Measurements from ENCODE around the gene LITAF. TPM values are rescaled to one million over a fixed set of nuclear protein-coding genes. Genes with fewer than 3 reads are reported as not detected.

LITAF gene
- total RNA-seq, 1 donor from 2014 or later: 42.5 TPM

DNA sequence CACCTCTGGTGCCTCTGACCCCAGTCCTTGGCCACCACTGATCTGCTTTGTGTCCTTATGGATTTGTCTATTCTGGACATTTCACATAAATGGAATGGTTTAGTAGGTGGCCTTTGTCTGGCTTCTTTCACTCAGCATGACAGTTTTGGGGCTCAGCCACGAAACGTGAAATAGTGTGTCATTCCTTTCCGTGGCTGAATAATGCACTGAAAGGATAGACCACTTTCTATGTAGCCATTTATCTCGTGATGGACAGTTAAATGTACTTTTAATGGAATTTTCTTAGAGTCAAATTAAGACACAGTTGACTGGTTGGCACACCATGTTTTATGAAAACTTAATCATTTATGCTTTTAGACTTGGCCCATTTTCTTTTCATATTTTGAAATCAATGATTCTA is 57.4 kb downstream of the LITAF start:
- Histone ChIP-seq H3K27me3 (peaks cover 4% of the 10 kb centered on the region), H3F3A (ENCODE audit: low read depth) (peaks cover 28% of the 10 kb centered on the region), H3K36me3 (no peaks in the 10 kb centered on the region), H3K27ac (no peak overlapping the region), H3K4me2 (no peak overlapping the region), H3K4me3 (no peak overlapping the region), H3K9me3 (ENCODE audit: low read depth) (no peaks in the 10 kb centered on the region), H3K4me1 (peaks cover 9% of the 10 kb centered on the region), H2AFZ (replicated peaks) (no peak overlapping the region), H4K20me1 (ENCODE audit: low read depth) (no peaks in the 10 kb centered on the region), H3K79me2 (ENCODE audit: low read depth) (no peaks in the 10 kb centered on the region), H3K9ac (no peak overlapping the region)
- Mint-ChIP-seq H3K4me3 (no peak overlapping the region), H3K36me3 (no peaks in the 10 kb centered on the region), H3K27ac (no peak overlapping the region), H3K9me3 (peaks cover 5% of the 10 kb centered on the region), H3K4me1 (peaks cover 15% of the 10 kb centered on the region), H3K27me3 (ENCODE audit: insufficient read depth, low read depth) (peaks cover 7% of the 10 kb centered on the region)
- TF ChIP-seq EZH2phosphoT487 (IDR thresholded peaks at IDR 0.05): no peak
- no peak for TF ChIP-seq EZH2 (IDR thresholded peaks at IDR 0.05)
- no peak for DNase-seq (ENCODE audit: low spot score)

DNA sequence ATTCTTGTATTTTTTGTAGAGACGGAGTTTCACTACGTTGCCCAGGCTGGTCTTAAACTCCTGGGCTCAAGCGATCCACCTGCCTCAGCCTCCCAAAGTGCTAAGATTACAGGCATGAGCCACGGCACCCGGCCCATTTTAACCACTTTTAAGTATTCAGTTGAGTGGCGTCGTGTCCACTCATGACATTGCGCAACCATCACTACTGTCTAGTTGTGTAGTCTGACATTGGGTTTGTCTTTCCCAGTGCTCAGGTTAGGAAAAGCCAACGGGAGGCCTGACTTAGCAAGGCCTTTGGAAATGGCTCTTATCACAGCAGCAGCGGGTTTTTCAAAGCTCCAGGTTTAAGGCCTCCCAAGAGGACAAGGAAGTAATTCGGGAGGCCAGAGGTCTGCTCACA is 58.7 kb downstream of the LITAF start:
- Histone ChIP-seq H4K20me1 (ENCODE audit: low read depth) (no peaks in the 10 kb centered on the region), H3K4me3 (no peak overlapping the region), H3K9ac (no peak overlapping the region), H3K36me3 (no peaks in the 10 kb centered on the region), H3K4me1 (peaks cover 9% of the 10 kb centered on the region), H3K27ac (no peak overlapping the region), H3K27me3 (peaks cover 4% of the 10 kb centered on the region), H3K9me3 (ENCODE audit: low read depth) (no peaks in the 10 kb centered on the region), H3F3A (ENCODE audit: low read depth) (peaks cover 28% of the 10 kb centered on the region), H3K4me2 (no peak overlapping the region), H3K79me2 (ENCODE audit: low read depth) (no peaks in the 10 kb centered on the region), H2AFZ (replicated peaks) (no peak overlapping the region)
- H3K9me3 Mint-ChIP-seq: peaks cover 5% of the 10 kb centered on the region
- TF ChIP-seq, protein P1, sequence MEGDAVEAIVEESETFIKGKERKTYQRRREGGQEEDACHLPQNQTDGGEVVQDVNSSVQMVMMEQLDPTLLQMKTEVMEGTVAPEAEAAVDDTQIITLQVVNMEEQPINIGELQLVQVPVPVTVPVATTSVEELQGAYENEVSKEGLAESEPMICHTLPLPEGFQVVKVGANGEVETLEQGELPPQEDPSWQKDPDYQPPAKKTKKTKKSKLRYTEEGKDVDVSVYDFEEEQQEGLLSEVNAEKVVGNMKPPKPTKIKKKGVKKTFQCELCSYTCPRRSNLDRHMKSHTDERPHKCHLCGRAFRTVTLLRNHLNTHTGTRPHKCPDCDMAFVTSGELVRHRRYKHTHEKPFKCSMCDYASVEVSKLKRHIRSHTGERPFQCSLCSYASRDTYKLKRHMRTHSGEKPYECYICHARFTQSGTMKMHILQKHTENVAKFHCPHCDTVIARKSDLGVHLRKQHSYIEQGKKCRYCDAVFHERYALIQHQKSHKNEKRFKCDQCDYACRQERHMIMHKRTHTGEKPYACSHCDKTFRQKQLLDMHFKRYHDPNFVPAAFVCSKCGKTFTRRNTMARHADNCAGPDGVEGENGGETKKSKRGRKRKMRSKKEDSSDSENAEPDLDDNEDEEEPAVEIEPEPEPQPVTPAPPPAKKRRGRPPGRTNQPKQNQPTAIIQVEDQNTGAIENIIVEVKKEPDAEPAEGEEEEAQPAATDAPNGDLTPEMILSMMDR (IDR thresholded peaks at IDR 0.05): no peak
- TF ChIP-seq EZH2 (IDR thresholded peaks at IDR 0.05): no peak
- TF ChIP-seq EZH2phosphoT487 (IDR thresholded peaks at IDR 0.05): no peak
- H3K4me1 Mint-ChIP-seq: peaks cover 15% of the 10 kb centered on the region
- peaks cover 7% of the 10 kb centered on the region for H3K27me3 Mint-ChIP-seq (ENCODE audit: insufficient read depth, low read depth)
- H3K4me3 Mint-ChIP-seq: no peak overlapping the region
- DNase-seq (ENCODE audit: low spot score): no peak
- H3K36me3 Mint-ChIP-seq: no peaks in the 10 kb centered on the region
- H3K27ac Mint-ChIP-seq: no peak overlapping the region

DNA sequence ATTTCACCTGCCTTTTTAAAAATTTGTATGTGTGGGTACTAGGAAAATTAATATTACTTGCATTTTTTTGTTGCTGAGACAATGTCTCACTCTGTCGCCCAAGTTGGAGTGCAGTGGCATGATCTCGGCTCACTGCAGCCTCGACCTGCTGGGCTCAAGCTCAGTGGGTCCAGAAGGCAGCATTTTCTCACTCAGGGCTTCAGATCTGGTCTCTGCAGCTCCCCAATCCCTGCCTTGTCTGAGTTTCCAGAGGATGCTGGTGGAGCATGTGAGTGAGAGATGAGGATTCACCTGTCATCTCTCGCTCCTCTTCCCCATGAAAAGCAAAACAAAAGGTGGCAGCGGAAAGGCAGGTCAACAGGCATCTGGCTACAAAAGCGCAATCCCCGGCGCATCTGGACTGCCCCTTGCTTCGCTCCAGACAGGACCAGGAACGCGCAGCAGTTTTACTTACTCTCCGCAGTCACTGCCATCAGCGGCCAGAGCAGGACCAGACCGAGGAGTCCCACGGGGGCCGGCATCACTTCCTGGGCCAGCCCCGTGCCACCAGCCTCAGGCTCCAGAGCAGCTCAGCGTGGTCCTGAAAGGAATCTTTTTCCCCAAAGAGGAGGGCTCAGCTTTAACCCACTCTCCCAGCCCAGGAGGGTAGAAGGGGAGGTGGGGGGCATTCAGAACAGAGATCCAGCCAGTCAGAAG is 59.9 kb downstream of the LITAF start:
- Histone ChIP-seq H3F3A (ENCODE audit: low read depth) (peaks cover 28% of the 10 kb centered on the region), H3K4me3 (peak overlapping the region; percentile 32), H3K4me2 (peak overlapping the region; percentile 69), H3K4me1 (peaks cover 12% of the 10 kb centered on the region), H3K36me3 (no peaks in the 10 kb centered on the region), H4K20me1 (ENCODE audit: low read depth) (no peaks in the 10 kb centered on the region), H3K9me3 (ENCODE audit: low read depth) (no peaks in the 10 kb centered on the region), H3K9ac (no peak overlapping the region), H3K27ac (no peak overlapping the region), H3K79me2 (ENCODE audit: low read depth) (no peaks in the 10 kb centered on the region), H3K27me3 (peaks cover 4% of the 10 kb centered on the region), H2AFZ (replicated peaks) (peak overlapping the region; percentile 87)
- peak; percentile 61 for DNase-seq (ENCODE audit: low spot score)
- peak overlapping the region; percentile 75 for H3K4me3 Mint-ChIP-seq
- H3K27ac Mint-ChIP-seq: no peak overlapping the region
- H3K4me1 Mint-ChIP-seq: peaks cover 15% of the 10 kb centered on the region
- TF ChIP-seq EZH2phosphoT487 (IDR thresholded peaks at IDR 0.05): no peak
- TF ChIP-seq, protein P1 (IDR thresholded peaks at IDR 0.05): no peak
- no peak for TF ChIP-seq EZH2 (IDR thresholded peaks at IDR 0.05)
- peaks cover under 1% of the 10 kb centered on the region for H3K9me3 Mint-ChIP-seq
- peaks cover 7% of the 10 kb centered on the region for H3K27me3 Mint-ChIP-seq (ENCODE audit: insufficient read depth, low read depth)
- no peaks in the 10 kb centered on the region for H3K36me3 Mint-ChIP-seq

DNA sequence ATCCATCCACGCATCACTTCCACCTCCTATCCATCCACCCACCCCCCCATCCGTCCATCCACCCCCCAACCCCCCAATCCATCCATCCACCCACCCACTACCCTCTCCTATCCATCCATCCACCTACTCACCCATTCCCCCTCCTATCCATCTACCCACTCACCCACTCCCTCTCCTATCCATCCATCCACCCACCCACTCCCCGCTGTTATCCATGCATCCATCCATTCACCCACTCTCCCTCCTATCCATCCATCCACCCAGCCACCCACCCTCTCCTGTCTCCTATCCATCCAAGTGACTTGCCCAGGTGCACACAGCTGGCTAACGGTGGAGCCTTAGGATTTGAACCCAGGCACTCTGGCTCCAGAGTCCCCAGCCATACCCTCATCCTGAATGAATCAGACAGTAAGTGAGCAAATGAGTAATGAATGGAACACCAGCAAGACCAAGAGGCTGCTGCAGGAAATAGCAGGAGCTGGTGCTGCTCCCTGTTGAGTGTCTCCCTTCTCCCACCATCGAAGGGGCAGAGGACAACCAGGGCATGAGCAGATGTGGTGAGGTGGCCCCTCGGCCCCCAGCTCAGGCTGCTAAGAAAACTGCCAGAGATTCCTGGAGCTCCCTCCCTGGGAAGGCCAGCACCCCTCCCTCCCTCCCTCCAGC is 62.5 kb downstream of the LITAF start:
- peaks cover 4% of the 10 kb centered on the region for H3K27me3 ChIP-seq
- H3F3A ChIP-seq (ENCODE audit: low read depth): peaks cover 9% of the 10 kb centered on the region
- H2AFZ ChIP-seq (replicated peaks): no peak overlapping the region
- DNase-seq (ENCODE audit: low spot score): no peak
- no peaks in the 10 kb centered on the region for H3K36me3 Mint-ChIP-seq
- no peaks in the 10 kb centered on the region for H4K20me1 ChIP-seq (ENCODE audit: low read depth)
- H3K4me2 ChIP-seq: no peak overlapping the region
- H3K79me2 ChIP-seq (ENCODE audit: low read depth): no peaks in the 10 kb centered on the region
- no peak overlapping the region for H3K27ac ChIP-seq
- peaks cover 12% of the 10 kb centered on the region for H3K4me1 ChIP-seq
- H3K27me3 Mint-ChIP-seq (ENCODE audit: insufficient read depth, low read depth): peaks cover 4% of the 10 kb centered on the region
- H3K27ac Mint-ChIP-seq: peak overlapping the region; percentile 66
- peaks cover 8% of the 10 kb centered on the region for H3K4me1 Mint-ChIP-seq
- no peak overlapping the region for H3K9ac ChIP-seq
- peaks cover 14% of the 10 kb centered on the region for H3K9me3 Mint-ChIP-seq
- H3K9me3 ChIP-seq (ENCODE audit: low read depth): no peaks in the 10 kb centered on the region
- no peak overlapping the region for H3K4me3 Mint-ChIP-seq
- TF ChIP-seq EZH2 (IDR thresholded peaks at IDR 0.05) (no peak), EZH2phosphoT487 (IDR thresholded peaks at IDR 0.05) (no peak)
- TF ChIP-seq, protein P1 (IDR thresholded peaks at IDR 0.05): no peak
- H3K4me3 ChIP-seq: no peak overlapping the region
- H3K36me3 ChIP-seq: no peaks in the 10 kb centered on the region

Measured in neural progenitor cell (in vitro differentiated cells).